Breast epithelium (tissue), 4 donors: ENCODE measurements around the gene NXN. TPM values are rescaled to one million over a fixed set of nuclear protein-coding genes. Genes with fewer than 3 reads are reported as not detected.
"Not testable (repeated sequence)": the region's sequence is repeated elsewhere in the genome, so short reads cannot be mapped to it uniquely, and the experiment has no call there.

Experiments used
- DNase-seq, 2 donors: peaks; one replicate each; pipeline ENCODE4 v3.0.0-alpha.2; 2019; ENCODE audit warnings: low spot score in 2 of 2
- H3K27ac ChIP-seq, 2 donors: fragments of 200-600 bp; sonication (generic) in 1 of 2; one replicate each; pipeline ENCODE4 v1.5.1; 2016 to 2019; ENCODE audit warnings: mild to moderate bottlenecking in 1 of 2
- H3K27me3 ChIP-seq, 2 donors: fragments of 200-600 bp; sonication (generic) in 1 of 2; one replicate each; pipeline versions ENCODE4 v1.5.1 to v1.6.0; 2017 to 2019; ENCODE audit warnings: control low read depth in 1 of 2, mild to moderate bottlenecking in 1 of 2
- H3K36me3 ChIP-seq: fragments of 200-600 bp; one replicate; pipeline ENCODE4 v1.5.1; 2019
- H3K4me1 ChIP-seq, 2 donors: fragments of 200-600 bp; sonication (generic); one replicate each; pipeline ENCODE4 v1.5.1; 2016 to 2019; ENCODE audit warnings: control low read depth in 1 of 2
- H3K4me3 ChIP-seq, 3 donors: fragments of 200-600 bp; sonication (generic); 1 replicate in 2 of 3; 2 replicates in 1 of 3; pipeline ENCODE4 v1.5.1; 2016 to 2019; ENCODE audit warnings: mild to moderate bottlenecking in 3 of 3, moderate library complexity in 2 of 3
- H3K9me3 ChIP-seq, 2 donors: fragments of 200-600 bp; sonication (generic) in 1 of 2; one replicate each; pipeline ENCODE4 v1.5.1; 2016 to 2019; ENCODE audit warnings: control low read depth in 1 of 2
- POLR2A ChIP-seq: fragments of 450-650 bp; IDR thresholded peaks from one replicate; pipeline ENCODE4 v1.6.1; 2016; ENCODE audit warnings: antibody characterized with exemption, mild to moderate bottlenecking, moderate library complexity
- POLR2AphosphoS5 ChIP-seq, 3 donors: sonication (generic); formaldehyde crosslinking; IDR thresholded peaks; one replicate each; pipeline ENCODE4 v1.6.1; 2017; ENCODE audit warnings: antibody characterized with exemption in 3 of 3
- intact Hi-C: fragments of 100-400 bp; cut with DNase I; formaldehyde crosslinking; loops from one replicate; pipeline ENCODE4 v1.15.1; 2023; ENCODE audit warnings: low total_unique reads
- total RNA-seq, 3 donors: library from RNA; depleted of rRNA; stranded (reverse); fragments of >200 nt; gene quantifications; one replicate each; pipeline ENCODE4 v1.1.0, GENCODE V29; 2016
- TF ChIP-seq, protein P1 (sequence below), 3 donors: fragments of 450-650 bp; IDR thresholded peaks; one replicate each; pipeline ENCODE4 v1.5.1; 2016 to 2017; ENCODE audit warnings: antibody characterized with exemption in 3 of 3, mild to moderate bottlenecking in 3 of 3, moderate library complexity in 3 of 3

Gene NXN
- total RNA-seq, 3 donors from 2014 or later = 9.3 to 14.3 (median 12.8) TPM

DNA sequence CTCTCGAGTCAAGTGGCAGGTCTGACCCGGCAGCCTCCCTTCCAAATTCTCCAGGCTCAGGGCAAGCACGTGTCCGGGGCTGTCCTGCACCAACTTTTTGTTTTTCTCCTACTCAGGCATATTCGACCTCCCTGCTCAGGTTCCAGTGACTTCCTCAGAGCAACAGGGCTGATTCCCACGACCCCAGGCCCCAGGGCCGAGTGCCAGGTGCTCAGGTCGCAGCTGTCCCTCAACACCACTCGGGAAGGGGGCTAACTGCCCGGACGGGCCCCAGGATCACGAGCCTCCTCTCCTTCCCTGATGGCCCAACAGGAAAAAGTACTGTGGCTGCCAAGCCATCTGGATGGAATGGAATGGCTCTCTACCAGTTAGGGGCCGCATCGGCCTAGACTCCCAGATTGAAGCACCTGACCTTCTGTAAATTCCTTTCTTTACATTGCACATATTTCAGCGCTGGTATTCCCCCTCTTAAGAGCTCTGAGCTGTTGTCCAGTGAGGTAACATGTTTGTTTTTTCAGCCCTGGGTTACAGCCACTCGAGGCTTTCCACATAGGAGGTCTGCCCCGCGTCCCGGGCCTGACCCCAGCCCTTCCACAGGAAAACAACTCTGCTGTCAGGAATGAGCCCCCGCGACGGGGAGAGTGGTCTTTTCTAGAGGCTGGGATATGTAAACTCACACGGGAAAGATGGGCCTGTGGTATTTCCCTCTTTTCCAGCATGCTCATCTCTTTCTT is 25.0 kb downstream of the NXN start:
- Histone ChIP-seq H3K9me3 (no peaks in the 10 kb centered on the region), H3K4me1 (no peaks in the 10 kb centered on the region), H3K27ac (peak overlapping the region in 1 of 2 donors; percentile 38), H3K4me3 (no peak overlapping the region), H3K27me3 (no peaks in the 10 kb centered on the region), H3K36me3 (no peaks in the 10 kb centered on the region)
- intact Hi-C loops = no loop called here
- DNase-seq = no peak
- no peak for TF ChIP-seq POLR2AphosphoS5 (IDR thresholded peaks at IDR 0.05)
- no peak for TF ChIP-seq POLR2A
- TF ChIP-seq, protein P1, sequence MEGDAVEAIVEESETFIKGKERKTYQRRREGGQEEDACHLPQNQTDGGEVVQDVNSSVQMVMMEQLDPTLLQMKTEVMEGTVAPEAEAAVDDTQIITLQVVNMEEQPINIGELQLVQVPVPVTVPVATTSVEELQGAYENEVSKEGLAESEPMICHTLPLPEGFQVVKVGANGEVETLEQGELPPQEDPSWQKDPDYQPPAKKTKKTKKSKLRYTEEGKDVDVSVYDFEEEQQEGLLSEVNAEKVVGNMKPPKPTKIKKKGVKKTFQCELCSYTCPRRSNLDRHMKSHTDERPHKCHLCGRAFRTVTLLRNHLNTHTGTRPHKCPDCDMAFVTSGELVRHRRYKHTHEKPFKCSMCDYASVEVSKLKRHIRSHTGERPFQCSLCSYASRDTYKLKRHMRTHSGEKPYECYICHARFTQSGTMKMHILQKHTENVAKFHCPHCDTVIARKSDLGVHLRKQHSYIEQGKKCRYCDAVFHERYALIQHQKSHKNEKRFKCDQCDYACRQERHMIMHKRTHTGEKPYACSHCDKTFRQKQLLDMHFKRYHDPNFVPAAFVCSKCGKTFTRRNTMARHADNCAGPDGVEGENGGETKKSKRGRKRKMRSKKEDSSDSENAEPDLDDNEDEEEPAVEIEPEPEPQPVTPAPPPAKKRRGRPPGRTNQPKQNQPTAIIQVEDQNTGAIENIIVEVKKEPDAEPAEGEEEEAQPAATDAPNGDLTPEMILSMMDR (IDR thresholded peaks at IDR 0.05) = no peak

DNA sequence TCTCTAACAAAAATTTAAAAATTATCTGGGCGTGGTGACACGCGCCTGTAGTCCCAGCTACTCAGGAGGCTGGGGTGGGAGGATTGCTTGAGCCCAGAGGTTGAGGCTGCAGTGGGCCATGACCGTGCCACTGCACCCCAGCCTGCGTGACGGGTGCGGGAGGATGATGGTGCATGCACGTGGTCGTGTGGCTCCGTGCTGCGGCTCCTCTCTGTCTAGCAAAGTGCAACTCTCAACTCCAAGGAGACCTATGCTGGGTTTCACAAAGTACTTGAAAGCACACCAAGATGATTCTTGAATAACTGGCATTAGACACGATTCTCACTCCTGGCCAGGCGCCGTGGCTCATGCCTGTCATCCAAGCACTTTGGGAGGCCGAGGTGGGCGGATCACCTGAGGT is 25.8 kb downstream of the NXN start:
- Histone ChIP-seq H3K36me3 (no peaks in the 10 kb centered on the region), H3K4me3 (no peak overlapping the region), H3K27ac (peak overlapping the region in 1 of 2 donors; percentile 32), H3K27me3 (no peaks in the 10 kb centered on the region), H3K4me1 (no peaks in the 10 kb centered on the region), H3K9me3 (no peaks in the 10 kb centered on the region)
- TF ChIP-seq POLR2AphosphoS5 (IDR thresholded peaks at IDR 0.05) = no peak
- TF ChIP-seq, protein P1 (IDR thresholded peaks at IDR 0.05) = no peak
- TF ChIP-seq POLR2A = no peak
- DNase-seq = no peak
- intact Hi-C loops = no loop called here

DNA sequence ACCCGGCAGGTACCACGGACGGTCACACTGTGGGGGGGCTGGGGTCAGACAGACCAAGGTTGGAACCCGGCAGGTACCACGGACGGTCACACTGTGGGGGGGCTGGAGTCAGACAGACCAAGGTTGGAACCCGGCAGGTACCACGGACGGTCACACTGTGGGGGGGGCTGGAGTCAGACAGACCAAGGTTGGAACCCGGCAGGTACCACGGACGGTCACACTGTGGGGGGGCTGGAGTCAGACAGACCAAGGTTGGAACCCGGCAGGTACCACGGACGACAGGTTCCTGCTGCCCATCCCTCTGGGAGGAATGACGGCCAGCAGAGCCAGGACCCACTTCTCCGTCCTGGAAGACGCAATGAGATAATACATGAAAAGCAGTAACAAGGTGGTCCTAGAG is 27.0 kb downstream of the NXN start:
- intact Hi-C loops = not testable (repeated sequence)
- H3K27ac ChIP-seq = peak overlapping the region in 1 of 2 donors; percentile 9

DNA sequence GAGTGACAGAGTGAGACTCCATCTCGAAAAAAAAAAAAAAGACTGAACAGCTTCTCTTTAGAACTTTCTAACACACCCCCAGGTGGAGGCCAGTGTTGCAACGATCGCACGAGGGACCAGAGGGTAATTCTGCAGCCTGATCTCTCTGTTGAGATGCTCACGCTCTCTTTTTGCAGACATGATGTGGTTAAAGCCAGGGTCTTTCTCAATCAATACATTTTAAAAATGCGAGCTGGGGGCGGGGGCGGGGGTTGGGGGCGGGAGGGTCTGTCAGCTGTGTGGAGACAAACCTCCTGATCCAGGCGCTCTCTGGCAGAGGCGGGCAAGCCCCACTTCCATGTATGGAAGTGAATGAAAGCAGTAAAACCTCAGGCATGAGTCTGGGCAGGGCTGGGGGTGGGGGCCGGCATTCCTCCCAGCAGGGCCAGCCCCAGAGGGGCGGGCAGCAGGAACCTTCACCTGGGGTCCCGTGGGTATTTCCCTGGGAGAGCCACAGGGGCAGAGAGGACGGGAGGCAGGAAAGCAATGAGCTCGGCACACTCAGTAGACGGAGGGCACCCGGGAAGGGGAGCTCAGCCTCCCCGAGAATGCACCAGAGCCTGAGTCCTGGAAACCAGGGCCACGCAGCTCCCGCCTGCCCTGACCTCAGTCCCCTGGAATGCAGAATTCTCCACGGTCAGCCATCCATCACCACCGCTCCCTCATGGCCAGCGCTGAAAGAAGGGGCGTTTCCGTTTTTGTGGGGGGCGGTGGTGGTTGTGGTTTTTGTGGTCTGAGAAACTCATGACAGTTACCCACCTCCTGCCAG is 28.0 kb downstream of the NXN start:
- no peaks in the 10 kb centered on the region for H3K36me3 ChIP-seq
- peak overlapping the region; percentile 49 to 77 for H3K27ac ChIP-seq
- intact Hi-C loops = no loop called here
- TF ChIP-seq POLR2AphosphoS5 (IDR thresholded peaks at IDR 0.05) (peak in 1 of 3 donors; percentile 26), POLR2A (no peak)
- no peaks in the 10 kb centered on the region for H3K27me3 ChIP-seq
- H3K4me3 ChIP-seq = peak overlapping the region in 2 of 3 donors; percentile 20 to 54
- H3K4me1 ChIP-seq = no peaks in the 10 kb centered on the region
- DNase-seq = peak in 1 of 2 donors; percentile 72
- no peaks in the 10 kb centered on the region for H3K9me3 ChIP-seq

More for the DNA sequence above, 27.0 kb downstream of the NXN start:
- H3K4me3 ChIP-seq, H3K4me1 ChIP-seq, H3K36me3 ChIP-seq, H3K27me3 ChIP-seq, H3K9me3 ChIP-seq: not testable (repeated sequence)
- peak in 1 of 2 donors; percentile 53 for DNase-seq

DNA sequence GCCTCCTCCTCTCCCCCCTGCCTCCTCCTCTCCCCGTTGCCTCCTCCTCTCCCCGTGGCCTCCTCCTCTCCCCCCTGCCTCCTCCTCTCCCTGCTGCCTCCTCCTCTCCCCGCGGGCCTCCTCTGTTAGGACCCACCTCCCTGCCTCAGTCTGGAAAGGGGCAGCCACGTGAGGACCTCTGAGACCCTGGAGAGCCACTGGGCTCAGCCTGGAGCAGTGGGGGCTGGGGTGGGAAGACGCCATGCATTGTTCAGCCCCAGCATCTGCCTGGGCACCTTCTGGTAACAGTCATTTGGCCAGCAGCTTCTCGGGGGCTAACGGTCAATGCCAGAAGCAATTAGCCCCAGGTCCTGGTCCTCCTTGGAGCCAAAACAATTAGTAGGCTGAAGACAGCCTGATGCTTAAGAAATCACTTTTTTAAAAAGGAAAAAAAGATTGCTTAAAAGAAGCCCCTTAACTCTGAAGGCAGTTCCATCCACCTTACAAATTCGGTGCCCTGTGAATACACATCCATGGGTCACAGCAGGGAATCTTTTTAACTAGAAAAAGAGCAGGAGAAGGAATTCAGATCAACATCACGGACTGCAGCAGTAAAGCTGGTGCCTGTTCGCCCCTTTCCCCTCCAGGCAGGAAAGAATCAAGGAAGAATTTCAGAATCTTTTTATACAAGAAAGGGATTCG is 29.8 kb downstream of the NXN start:
- H3K36me3 ChIP-seq = no peaks in the 10 kb centered on the region
- H3K27ac ChIP-seq = peak overlapping the region; percentile 10 to 12
- H3K9me3 ChIP-seq = no peaks in the 10 kb centered on the region
- no peak for TF ChIP-seq POLR2AphosphoS5 (IDR thresholded peaks at IDR 0.05)
- TF ChIP-seq, protein P1 (IDR thresholded peaks at IDR 0.05) = no peak
- no peak for TF ChIP-seq POLR2A
- DNase-seq = no peak
- intact Hi-C loops = no loop called here
- H3K4me3 ChIP-seq = no peak overlapping the region
- no peaks in the 10 kb centered on the region for H3K27me3 ChIP-seq
- no peaks in the 10 kb centered on the region for H3K4me1 ChIP-seq
